ENCODE data around the gene MAK. TPM values are rescaled to one million over a fixed set of nuclear protein-coding genes. Genes with fewer than 3 reads are reported as not detected.

MAK gene
- total and polyA plus RNA-seq, 2 of the 13 experiments (the other 11 are each of a cell fraction or from before 2014, with no cell fraction given) = 0.04 TPM; not detected in 1

DNA sequence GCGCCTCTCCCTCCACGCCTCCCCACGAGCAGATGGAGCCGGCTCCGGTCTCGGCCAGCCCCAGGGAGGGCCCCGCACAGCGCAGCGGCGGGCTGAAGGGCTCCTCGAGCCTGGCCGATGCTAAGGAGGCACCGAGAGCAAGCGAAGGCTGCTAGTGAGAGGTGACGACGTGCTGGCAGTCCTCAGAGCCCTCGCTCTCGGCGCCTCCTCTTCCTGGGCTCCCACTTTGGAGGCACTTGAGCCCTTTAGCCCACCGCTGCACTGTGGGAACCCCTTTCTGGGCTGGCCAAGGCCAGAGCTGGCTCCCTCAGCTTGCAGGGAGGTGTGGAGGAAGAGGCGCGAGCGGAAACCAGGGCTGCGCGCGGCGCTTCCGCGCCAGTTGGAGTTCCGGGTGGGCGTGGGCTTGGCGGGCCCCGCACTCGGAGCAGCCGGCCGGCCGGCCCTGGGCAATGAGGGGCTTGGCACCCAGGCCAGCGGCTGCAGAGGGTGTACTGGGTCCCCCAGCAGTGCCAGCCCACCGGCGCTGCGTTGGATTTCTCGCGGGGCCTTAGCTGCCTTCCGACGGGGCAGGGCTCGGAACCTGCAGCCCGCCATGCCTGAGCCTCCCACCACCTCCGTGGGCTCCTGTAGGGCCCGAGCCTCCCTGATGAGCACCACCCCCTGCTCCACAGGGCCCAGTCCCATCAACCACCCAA lies 117.9 kb downstream of the MAK start (continued):
- 0 out of 2 replicates have a peak, but pooled peaks have one; percentile 48 for TF ChIP-seq SALL2 (CRISPR knock-in tag; IDR thresholded peaks at IDR 0.05)
- 0 out of 2 replicates have a peak, but pooled peaks have one; percentile 49 for TF ChIP-seq ZNF737 (CRISPR knock-in tag; IDR thresholded peaks at IDR 0.05; ENCODE audit: borderline replicate concordance)
- TF ChIP-seq KAT8 (CRISPR knock-in tag; IDR thresholded peaks at IDR 0.05) = 0 out of 2 replicates have a peak, but pooled peaks have one; percentile 63
- TF ChIP-seq THYN1 (CRISPR knock-in tag; IDR thresholded peaks at IDR 0.05; ENCODE audit: borderline replicate concordance, low read depth) = no peak
- peak; percentile 40; the same call in 1 of the 2 replicates for TF ChIP-seq NFKB2 (CRISPR knock-in tag; IDR thresholded peaks at IDR 0.05; ENCODE audit: borderline replicate concordance)
- TF ChIP-seq ZNF160 (CRISPR knock-in tag; IDR thresholded peaks at IDR 0.05) = peak; percentile 77
- peak; percentile 44; the same call in 1 of the 2 replicates for TF ChIP-seq ZNF773 (CRISPR knock-in tag; IDR thresholded peaks at IDR 0.05; ENCODE audit: borderline replicate concordance)
- TF ChIP-seq HOXA3 (CRISPR knock-in tag; IDR thresholded peaks at IDR 0.05) = no peak; the same call in 1 of the 2 replicates
- TF ChIP-seq SP4 (CRISPR knock-in tag; IDR thresholded peaks at IDR 0.05) = 0 out of 2 replicates have a peak, but pooled peaks have one; percentile 28
- TF ChIP-seq, protein P1, sequence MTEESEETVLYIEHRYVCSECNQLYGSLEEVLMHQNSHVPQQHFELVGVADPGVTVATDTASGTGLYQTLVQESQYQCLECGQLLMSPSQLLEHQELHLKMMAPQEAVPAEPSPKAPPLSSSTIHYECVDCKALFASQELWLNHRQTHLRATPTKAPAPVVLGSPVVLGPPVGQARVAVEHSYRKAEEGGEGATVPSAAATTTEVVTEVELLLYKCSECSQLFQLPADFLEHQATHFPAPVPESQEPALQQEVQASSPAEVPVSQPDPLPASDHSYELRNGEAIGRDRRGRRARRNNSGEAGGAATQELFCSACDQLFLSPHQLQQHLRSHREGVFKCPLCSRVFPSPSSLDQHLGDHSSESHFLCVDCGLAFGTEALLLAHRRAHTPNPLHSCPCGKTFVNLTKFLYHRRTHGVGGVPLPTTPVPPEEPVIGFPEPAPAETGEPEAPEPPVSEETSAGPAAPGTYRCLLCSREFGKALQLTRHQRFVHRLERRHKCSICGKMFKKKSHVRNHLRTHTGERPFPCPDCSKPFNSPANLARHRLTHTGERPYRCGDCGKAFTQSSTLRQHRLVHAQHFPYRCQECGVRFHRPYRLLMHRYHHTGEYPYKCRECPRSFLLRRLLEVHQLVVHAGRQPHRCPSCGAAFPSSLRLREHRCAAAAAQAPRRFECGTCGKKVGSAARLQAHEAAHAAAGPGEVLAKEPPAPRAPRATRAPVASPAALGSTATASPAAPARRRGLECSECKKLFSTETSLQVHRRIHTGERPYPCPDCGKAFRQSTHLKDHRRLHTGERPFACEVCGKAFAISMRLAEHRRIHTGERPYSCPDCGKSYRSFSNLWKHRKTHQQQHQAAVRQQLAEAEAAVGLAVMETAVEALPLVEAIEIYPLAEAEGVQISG (CRISPR knock-in tag; IDR thresholded peaks at IDR 0.05) = peak; percentile 67
- peak; percentile 50 for TF ChIP-seq RBM39 (IDR thresholded peaks at IDR 0.05; ENCODE audit: low read depth, low read length, poor library complexity, severe bottlenecking)
- TF ChIP-seq ZBTB7B (CRISPR knock-in tag; IDR thresholded peaks at IDR 0.05) = peak; percentile 43; the same call in 1 of the 2 replicates
- TF ChIP-seq, protein P2, sequence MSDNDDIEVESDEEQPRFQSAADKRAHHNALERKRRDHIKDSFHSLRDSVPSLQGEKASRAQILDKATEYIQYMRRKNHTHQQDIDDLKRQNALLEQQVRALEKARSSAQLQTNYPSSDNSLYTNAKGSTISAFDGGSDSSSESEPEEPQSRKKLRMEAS (IDR thresholded peaks at IDR 0.05) = peak; percentile 13
- TF ChIP-seq TOE1 (CRISPR knock-in tag; IDR thresholded peaks at IDR 0.05) = no peak
- TF ChIP-seq, protein P3, sequence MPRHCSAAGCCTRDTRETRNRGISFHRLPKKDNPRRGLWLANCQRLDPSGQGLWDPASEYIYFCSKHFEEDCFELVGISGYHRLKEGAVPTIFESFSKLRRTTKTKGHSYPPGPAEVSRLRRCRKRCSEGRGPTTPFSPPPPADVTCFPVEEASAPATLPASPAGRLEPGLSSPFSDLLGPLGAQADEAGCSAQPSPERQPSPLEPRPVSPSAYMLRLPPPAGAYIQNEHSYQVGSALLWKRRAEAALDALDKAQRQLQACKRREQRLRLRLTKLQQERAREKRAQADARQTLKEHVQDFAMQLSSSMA (CRISPR knock-in tag; IDR thresholded peaks at IDR 0.05) = peak; percentile 89; the same call in 1 of the 2 replicates
- peak; percentile 73 for TF ChIP-seq NKX3-1 (CRISPR knock-in tag; IDR thresholded peaks at IDR 0.05)
- TF ChIP-seq, protein P4, sequence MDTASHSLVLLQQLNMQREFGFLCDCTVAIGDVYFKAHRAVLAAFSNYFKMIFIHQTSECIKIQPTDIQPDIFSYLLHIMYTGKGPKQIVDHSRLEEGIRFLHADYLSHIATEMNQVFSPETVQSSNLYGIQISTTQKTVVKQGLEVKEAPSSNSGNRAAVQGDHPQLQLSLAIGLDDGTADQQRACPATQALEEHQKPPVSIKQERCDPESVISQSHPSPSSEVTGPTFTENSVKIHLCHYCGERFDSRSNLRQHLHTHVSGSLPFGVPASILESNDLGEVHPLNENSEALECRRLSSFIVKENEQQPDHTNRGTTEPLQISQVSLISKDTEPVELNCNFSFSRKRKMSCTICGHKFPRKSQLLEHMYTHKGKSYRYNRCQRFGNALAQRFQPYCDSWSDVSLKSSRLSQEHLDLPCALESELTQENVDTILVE (CRISPR knock-in tag; IDR thresholded peaks at IDR 0.05) = no peak
- TF ChIP-seq TBP (CRISPR knock-in tag; IDR thresholded peaks at IDR 0.05) = 0 out of 2 replicates have a peak, but pooled peaks have one; percentile 49
- TF ChIP-seq PHF20 (CRISPR knock-in tag; IDR thresholded peaks at IDR 0.05) = peak; percentile 47; the same call in 1 of the 2 replicates
- TF ChIP-seq, protein P5, sequence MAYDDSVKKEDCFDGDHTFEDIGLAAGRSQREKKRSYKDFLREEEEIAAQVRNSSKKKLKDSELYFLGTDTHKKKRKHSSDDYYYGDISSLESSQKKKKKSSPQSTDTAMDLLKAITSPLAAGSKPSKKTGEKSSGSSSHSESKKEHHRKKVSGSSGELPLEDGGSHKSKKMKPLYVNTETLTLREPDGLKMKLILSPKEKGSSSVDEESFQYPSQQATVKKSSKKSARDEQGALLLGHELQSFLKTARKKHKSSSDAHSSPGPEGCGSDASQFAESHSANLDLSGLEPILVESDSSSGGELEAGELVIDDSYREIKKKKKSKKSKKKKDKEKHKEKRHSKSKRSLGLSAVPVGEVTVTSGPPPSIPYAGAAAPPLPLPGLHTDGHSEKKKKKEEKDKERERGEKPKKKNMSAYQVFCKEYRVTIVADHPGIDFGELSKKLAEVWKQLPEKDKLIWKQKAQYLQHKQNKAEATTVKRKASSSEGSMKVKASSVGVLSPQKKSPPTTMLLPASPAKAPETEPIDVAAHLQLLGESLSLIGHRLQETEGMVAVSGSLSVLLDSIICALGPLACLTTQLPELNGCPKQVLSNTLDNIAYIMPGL (CRISPR knock-in tag; IDR thresholded peaks at IDR 0.05; ENCODE audit: borderline replicate concordance in 1 of 2, low read depth in 1 of 2) = peak; percentile 72 to 77; a peak in 2 of 4 replicates
- no peak for TF ChIP-seq HIVEP1 (CRISPR knock-in tag; IDR thresholded peaks at IDR 0.05)
